Testis (tissue), 3 donors: ENCODE data around the gene SSTR5. TPM values are rescaled to one million over a fixed set of nuclear protein-coding genes. Genes with fewer than 3 reads are reported as not detected.
"Not testable (repeated sequence)": the region's sequence is repeated elsewhere in the genome, so short reads cannot be mapped to it uniquely, and the experiment has no call there.

Source experiments
- DNase-seq: peaks from one replicate; pipeline ENCODE4 v3.0.0-alpha.2; 2019
- H3K27ac ChIP-seq, 2 donors: fragments of 200-600 bp; sonication (generic); one replicate each; pipeline ENCODE4 v1.5.1; 2019
- H3K27me3 ChIP-seq: fragments of 200-600 bp; sonication (generic); one replicate; pipeline ENCODE4 v1.5.1; 2019
- H3K36me3 ChIP-seq: fragments of 200-600 bp; sonication (generic); one replicate; pipeline ENCODE4 v1.5.1; 2017; ENCODE audit warnings: low read depth; ENCODE audit errors: missing control alignments
- H3K4me1 ChIP-seq: fragments of 200-600 bp; sonication (generic); one replicate; pipeline ENCODE4 v1.5.1; 2019
- H3K4me3 ChIP-seq, 2 donors: fragments of 200-600 bp; sonication (generic); one replicate each; pipeline ENCODE4 v1.5.1; 2017 to 2019
- H3K9me3 ChIP-seq: fragments of 200-600 bp; sonication (generic); one replicate; pipeline ENCODE4 v1.5.1; 2017
- POLR2A ChIP-seq: fragments of 450-650 bp; IDR thresholded peaks from one replicate; pipeline ENCODE4 v1.6.1; 2017; ENCODE audit warnings: antibody characterized with exemption, mild to moderate bottlenecking, moderate library complexity
- WGBS, 2 donors: methylation state at CpG; one replicate each; pipeline ENCODE4 v1.1.5; 2018; 5-methylcytosine and 5-hydroxymethylcytosine counted together
- intact Hi-C: fragments of 100-400 bp; cut with DNase I; formaldehyde crosslinking; loops from one replicate; pipeline ENCODE4 v1.15.1; 2023; ENCODE audit warnings: low total_unique reads
- polyA plus RNA-seq: library from polyadenylated mRNA; stranded (reverse); fragments of 350-450 nt; fragmentation: Illumina TruSeq; extraction: RNeasy Lipid Tissue Mini Kit (QIAGEN cat#74804); gene quantifications from one replicate; pipeline ENCODE4 v1.2.3, GENCODE V29; 2014; ENCODE audit warnings: low read depth, low replicate concordance; ENCODE audit not compliant: insufficient read depth
- total RNA-seq, 2 donors: library from RNA; depleted of rRNA; stranded (reverse); fragments of >200 nt; gene quantifications; one replicate each; pipeline ENCODE4 v1.2.3, GENCODE V29; 2016
- TF ChIP-seq, protein P1 (sequence below), 3 experiments: fragments of 450-650 bp in 2 of 3; fragments of 200-600 bp in 1 of 3; sonication (generic) in 1 of 3; IDR thresholded peaks; one replicate each; pipeline ENCODE4 v1.5.1; 2016 to 2019; ENCODE audit warnings: antibody characterized with exemption in 3 of 3, mild to moderate bottlenecking in 2 of 3, moderate library complexity in 1 of 3

SSTR5 gene
- total and polyA plus RNA-seq, 3 donors from 2014 or later, result 0.31 TPM; not detected in 2

GRCh38 chr16:1091992-1092552 is 19.5 kb downstream of the SSTR5 start:
- Histone ChIP-seq H3K36me3 (no peaks in the 10 kb centered on the region), H3K27ac (no peak overlapping the region), H3K4me1 (peaks cover 20% of the 10 kb centered on the region), H3K4me3 (no peak overlapping the region), H3K27me3 (no peaks in the 10 kb centered on the region), H3K9me3 (no peaks in the 10 kb centered on the region)
- TF ChIP-seq, protein P1, sequence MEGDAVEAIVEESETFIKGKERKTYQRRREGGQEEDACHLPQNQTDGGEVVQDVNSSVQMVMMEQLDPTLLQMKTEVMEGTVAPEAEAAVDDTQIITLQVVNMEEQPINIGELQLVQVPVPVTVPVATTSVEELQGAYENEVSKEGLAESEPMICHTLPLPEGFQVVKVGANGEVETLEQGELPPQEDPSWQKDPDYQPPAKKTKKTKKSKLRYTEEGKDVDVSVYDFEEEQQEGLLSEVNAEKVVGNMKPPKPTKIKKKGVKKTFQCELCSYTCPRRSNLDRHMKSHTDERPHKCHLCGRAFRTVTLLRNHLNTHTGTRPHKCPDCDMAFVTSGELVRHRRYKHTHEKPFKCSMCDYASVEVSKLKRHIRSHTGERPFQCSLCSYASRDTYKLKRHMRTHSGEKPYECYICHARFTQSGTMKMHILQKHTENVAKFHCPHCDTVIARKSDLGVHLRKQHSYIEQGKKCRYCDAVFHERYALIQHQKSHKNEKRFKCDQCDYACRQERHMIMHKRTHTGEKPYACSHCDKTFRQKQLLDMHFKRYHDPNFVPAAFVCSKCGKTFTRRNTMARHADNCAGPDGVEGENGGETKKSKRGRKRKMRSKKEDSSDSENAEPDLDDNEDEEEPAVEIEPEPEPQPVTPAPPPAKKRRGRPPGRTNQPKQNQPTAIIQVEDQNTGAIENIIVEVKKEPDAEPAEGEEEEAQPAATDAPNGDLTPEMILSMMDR (IDR thresholded peaks at IDR 0.05), result no peak
- TF ChIP-seq POLR2A, result no peak
- WGBS, 2 donors, result 53 to 91% methylated on average over 18 to 27 of the region's 27 CpGs
- intact Hi-C loops, result no loop called here
- DNase-seq, result no peak

- H3K36me3 ChIP-seq, intact Hi-C loops, H3K4me3 ChIP-seq, H3K27me3 ChIP-seq, H3K27ac ChIP-seq, H3K9me3 ChIP-seq, DNase-seq: not testable (repeated sequence)
- peaks cover 25% of the 10 kb centered on the region for H3K4me1 ChIP-seq
- WGBS, 2 donors, result 74 to 77% methylated on average over 22 to 36 of the region's 40 CpGs
Measured at GRCh38 chr16:1092685-1093283, 20.2 kb downstream of the SSTR5 start.

DNA sequence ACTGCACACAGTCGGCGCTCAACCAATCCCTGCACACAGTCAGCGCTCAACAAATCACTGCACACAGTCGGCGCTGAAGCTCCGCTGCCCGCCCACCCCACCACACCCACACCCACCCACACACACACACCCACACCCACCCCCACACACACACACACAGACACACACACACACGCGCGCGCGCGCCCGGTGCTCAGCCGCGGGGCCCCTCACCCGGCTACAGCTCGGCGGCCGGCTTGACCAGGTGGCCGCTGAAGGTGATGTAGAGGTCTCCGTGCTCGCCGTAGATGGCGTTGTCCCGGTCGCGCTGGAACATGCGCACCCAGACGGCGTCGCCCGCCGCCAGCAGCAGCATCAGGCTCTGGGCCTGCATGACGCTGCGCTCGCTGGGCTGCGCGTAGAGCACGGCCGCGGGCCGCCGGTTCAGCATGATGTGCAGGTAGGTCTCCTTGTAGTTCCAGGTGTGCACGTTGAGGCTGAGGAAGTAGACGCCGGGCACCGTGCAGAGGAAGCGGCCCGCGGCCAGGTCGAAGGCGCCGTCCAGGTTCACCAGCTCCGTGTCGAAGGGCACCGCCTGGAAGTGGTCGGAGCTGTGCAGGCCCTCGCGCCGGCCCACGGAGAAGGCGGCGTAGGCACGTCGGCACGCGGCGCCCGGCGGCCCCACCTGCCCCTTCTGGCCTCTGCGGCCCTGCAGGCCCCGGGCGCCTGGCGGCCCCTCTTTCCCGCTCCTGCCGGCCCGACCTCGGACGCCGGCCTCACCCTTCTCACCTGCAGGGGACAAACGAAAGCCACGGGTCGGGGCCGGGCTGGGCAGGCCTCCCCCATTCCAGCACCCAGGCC is 21.0 kb downstream of the SSTR5 start:
- no peaks in the 10 kb centered on the region for H3K27me3 ChIP-seq
- no peaks in the 10 kb centered on the region for H3K9me3 ChIP-seq
- DNase-seq, result peak; percentile 36
- H3K36me3 ChIP-seq, result no peaks in the 10 kb centered on the region
- H3K4me3 ChIP-seq, result no peak overlapping the region
- TF ChIP-seq POLR2A, result no peak
- TF ChIP-seq, protein P1 (IDR thresholded peaks at IDR 0.05), result no peak
- peaks cover 26% of the 10 kb centered on the region for H3K4me1 ChIP-seq
- H3K27ac ChIP-seq, result no peak overlapping the region
- 60 to 78% methylated on average over 38 to 78 of the region's 85 CpGs for WGBS, 2 donors
- intact Hi-C loops, result no loop called here

DNA sequence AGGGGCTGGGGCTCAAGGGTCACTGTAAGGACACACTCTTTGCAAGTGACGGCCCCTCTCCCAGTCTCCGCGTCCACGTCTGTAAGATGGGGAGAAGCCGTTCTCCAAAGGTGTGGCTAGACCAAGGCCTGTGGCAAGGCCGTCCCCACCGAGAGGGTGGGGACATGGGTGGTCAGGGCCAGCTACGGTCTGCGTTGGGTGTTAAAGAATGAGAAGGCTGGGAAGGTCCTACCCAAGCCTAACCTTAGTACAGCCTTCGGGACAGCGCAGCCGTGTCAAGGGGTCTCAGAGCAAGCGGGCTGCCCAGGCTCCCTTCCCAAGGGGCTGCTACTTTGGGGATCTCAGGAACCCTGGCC is 21.6 kb downstream of the SSTR5 start:
- no peaks in the 10 kb centered on the region for H3K36me3 ChIP-seq
- 70 to 80% methylated on average over 2 to 13 of the region's 13 CpGs for WGBS, 2 donors
- no peak overlapping the region for H3K4me3 ChIP-seq
- peaks cover 26% of the 10 kb centered on the region for H3K4me1 ChIP-seq
- intact Hi-C loops, result no loop called here
- H3K27me3 ChIP-seq, result no peaks in the 10 kb centered on the region
- no peak for DNase-seq
- TF ChIP-seq, protein P1 (IDR thresholded peaks at IDR 0.05), result no peak
- no peak for TF ChIP-seq POLR2A
- no peaks in the 10 kb centered on the region for H3K9me3 ChIP-seq
- no peak overlapping the region for H3K27ac ChIP-seq

- no peak for DNase-seq
- Histone ChIP-seq H3K36me3 (no peaks in the 10 kb centered on the region), H3K4me1 (peaks cover 21% of the 10 kb centered on the region), H3K4me3 (no peak overlapping the region), H3K27ac (no peak overlapping the region), H3K9me3 (no peaks in the 10 kb centered on the region), H3K27me3 (no peaks in the 10 kb centered on the region)
- 58 to 74% methylated on average over 3 to 28 of the region's 29 CpGs for WGBS, 2 donors
- intact Hi-C loops, result loop anchor here (5.0 kb wide), 1 partner anchor 38 kb away; no protein-coding TSS in a partner anchor
- no peak for TF ChIP-seq POLR2A
- TF ChIP-seq, protein P1 (IDR thresholded peaks at IDR 0.05), result no peak
Measured at GRCh38 chr16:1094601-1095449, 22.3 kb downstream of the SSTR5 start.
